SH-SY5Y (cell line): ENCODE results near the gene SEPHS2.

ENCODE experiments used
- GATA2 ChIP-seq: IDR thresholded peaks from 2 replicates; pipeline ENCODE4 v1.6.1; 2011; ENCODE audit warnings: mild to moderate bottlenecking, low read depth, low read length
- GATA3 ChIP-seq: IDR thresholded peaks from 2 replicates; pipeline ENCODE4 v1.6.1; 2011; ENCODE audit warnings: low read depth, mild to moderate bottlenecking, low read length, moderate library complexity

SEPHS2 gene

GRCh38 chr16:30418350-30419181 is 27.1 kb downstream of the SEPHS2 start:
- no peak for TF ChIP-seq GATA2
- TF ChIP-seq GATA3: no peak

- TF ChIP-seq GATA2 (no peak), GATA3 (no peak)
Observed at GRCh38 chr16:30417529-30418349, 27.9 kb downstream of the SEPHS2 start.

- no peak for TF ChIP-seq GATA3
- no peak for TF ChIP-seq GATA2
Observed at GRCh38 chr16:30416624-30417528, 28.8 kb downstream of the SEPHS2 start.

- TF ChIP-seq GATA3 (no peak), GATA2 (no peak)
Observed at GRCh38 chr16:30416047-30416603, 29.5 kb downstream of the SEPHS2 start.

- TF ChIP-seq GATA3: no peak
- no peak for TF ChIP-seq GATA2
Observed at GRCh38 chr16:30414159-30414558, 31.5 kb downstream of the SEPHS2 start.

- TF ChIP-seq GATA3: no peak
- TF ChIP-seq GATA2: no peak
Observed at GRCh38 chr16:30413112-30413806, 32.4 kb downstream of the SEPHS2 start.

- no peak for TF ChIP-seq GATA2
- no peak for TF ChIP-seq GATA3
Observed at GRCh38 chr16:30409125-30410060, 36.3 kb downstream of the SEPHS2 start.

GRCh38 chr16:30407804-30408534 is 37.7 kb downstream of the SEPHS2 start:
- no peak for TF ChIP-seq GATA2
- no peak for TF ChIP-seq GATA3

- no peak for TF ChIP-seq GATA3
- TF ChIP-seq GATA2: peak; percentile 43; the same call in 1 of the 2 replicates
Observed at GRCh38 chr16:30407102-30407803, 38.4 kb downstream of the SEPHS2 start, which contains the start of gene ZNF771. ZNF771 (plus strand) TSS chr16:30407606; CDS start chr16:30408054, 448 bp downstream.

GRCh38 chr16:30406795-30407101 is 38.9 kb downstream of the SEPHS2 start:
- no peak for TF ChIP-seq GATA2

- TF ChIP-seq GATA3: no peak
- no peak for TF ChIP-seq GATA2
Observed at GRCh38 chr16:30401768-30402425, 43.8 kb downstream of the SEPHS2 start.
